ENCODE results near the gene EMSY. TPM values are rescaled to one million over a fixed set of nuclear protein-coding genes. Genes with fewer than 3 reads are reported as not detected.
A peak's percentile ranks its signal among the peaks of the same experiment; 100 is the strongest.

EMSY gene
- total and polyA plus RNA-seq, 2 of the 8 experiments (the other 6 are each of a cell fraction or from before 2014, with no cell fraction given): 29.6 to 34.6 TPM

DNA sequence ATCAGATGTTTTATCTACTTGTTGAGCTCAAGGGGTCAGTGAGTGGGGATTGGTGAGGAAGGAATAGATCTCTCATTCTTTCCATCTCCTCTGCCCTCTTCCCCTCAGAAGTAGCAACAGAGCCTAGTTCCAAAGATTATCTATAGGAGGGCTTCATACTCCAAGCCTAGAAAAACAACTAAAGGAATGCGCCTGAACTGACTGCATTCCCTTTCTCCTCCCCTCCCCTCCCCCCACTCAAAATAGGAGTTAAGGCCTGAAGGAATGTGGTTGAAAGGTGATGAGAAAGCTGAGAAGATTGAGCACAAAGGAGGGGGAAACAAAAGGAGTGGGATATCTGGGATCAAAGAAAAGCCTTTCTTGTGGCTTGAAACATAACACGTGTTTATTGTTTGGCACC is 10.5 kb downstream of the EMSY start (continued):
- TF ChIP-seq, protein P1, sequence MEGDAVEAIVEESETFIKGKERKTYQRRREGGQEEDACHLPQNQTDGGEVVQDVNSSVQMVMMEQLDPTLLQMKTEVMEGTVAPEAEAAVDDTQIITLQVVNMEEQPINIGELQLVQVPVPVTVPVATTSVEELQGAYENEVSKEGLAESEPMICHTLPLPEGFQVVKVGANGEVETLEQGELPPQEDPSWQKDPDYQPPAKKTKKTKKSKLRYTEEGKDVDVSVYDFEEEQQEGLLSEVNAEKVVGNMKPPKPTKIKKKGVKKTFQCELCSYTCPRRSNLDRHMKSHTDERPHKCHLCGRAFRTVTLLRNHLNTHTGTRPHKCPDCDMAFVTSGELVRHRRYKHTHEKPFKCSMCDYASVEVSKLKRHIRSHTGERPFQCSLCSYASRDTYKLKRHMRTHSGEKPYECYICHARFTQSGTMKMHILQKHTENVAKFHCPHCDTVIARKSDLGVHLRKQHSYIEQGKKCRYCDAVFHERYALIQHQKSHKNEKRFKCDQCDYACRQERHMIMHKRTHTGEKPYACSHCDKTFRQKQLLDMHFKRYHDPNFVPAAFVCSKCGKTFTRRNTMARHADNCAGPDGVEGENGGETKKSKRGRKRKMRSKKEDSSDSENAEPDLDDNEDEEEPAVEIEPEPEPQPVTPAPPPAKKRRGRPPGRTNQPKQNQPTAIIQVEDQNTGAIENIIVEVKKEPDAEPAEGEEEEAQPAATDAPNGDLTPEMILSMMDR (IDR thresholded peaks at IDR 0.05; ENCODE audit: control extremely low read depth in 1 of 3, insufficient read depth in 1 of 3, low read depth in 1 of 3, low read length in 3 of 3): no peak
- TF ChIP-seq BCL11A (IDR thresholded peaks at IDR 0.05; ENCODE audit: low read depth in 2 of 2, low read length in 2 of 2): peak; percentile 30 to 49
- TF ChIP-seq RAD21 (IDR thresholded peaks at IDR 0.05 in 1 of 2, conservative IDR thresholded peaks at IDR 0.05 in 1 of 2; ENCODE audit: low read depth in 2 of 2, low read length in 2 of 2): peak; percentile 16 to 18; a peak in 1 of 4 replicates
- no peak for TF ChIP-seq FOSL1 (IDR thresholded peaks at IDR 0.05; ENCODE audit: insufficient read depth, low read depth, low read length)
- TF ChIP-seq, protein P2, sequence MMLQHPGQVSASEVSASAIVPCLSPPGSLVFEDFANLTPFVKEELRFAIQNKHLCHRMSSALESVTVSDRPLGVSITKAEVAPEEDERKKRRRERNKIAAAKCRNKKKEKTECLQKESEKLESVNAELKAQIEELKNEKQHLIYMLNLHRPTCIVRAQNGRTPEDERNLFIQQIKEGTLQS (IDR thresholded peaks at IDR 0.05; ENCODE audit: insufficient read depth, low read depth, low read length): no peak
- peak; percentile 61 for TF ChIP-seq TBP (IDR thresholded peaks at IDR 0.05; ENCODE audit: low read depth, low read length)
- no peak for TF ChIP-seq NRF1 (IDR thresholded peaks at IDR 0.05; ENCODE audit: low read depth, low read length)
- TF ChIP-seq SIN3A (conservative IDR thresholded peaks at IDR 0.05 in 1 of 2, IDR thresholded peaks at IDR 0.05 in 1 of 2; ENCODE audit: low read depth in 1 of 2, low read length in 2 of 2): peak in 1 of 2 experiments; percentile 81; a peak in 2 of 4 replicates
- TF ChIP-seq CREB1 (IDR thresholded peaks at IDR 0.05): no peak
- TF ChIP-seq ASH2L (IDR thresholded peaks at IDR 0.05; ENCODE audit: low read length): peak; percentile 97
- TF ChIP-seq PHF8 (conservative IDR thresholded peaks at IDR 0.05; ENCODE audit: low read depth, low read length): no peak
- TF ChIP-seq CHD2 (IDR thresholded peaks at IDR 0.05; ENCODE audit: low read length): peak; percentile 83
- TF ChIP-seq JUND (IDR thresholded peaks at IDR 0.05; ENCODE audit: low read length): peak; percentile 63; the same call in 1 of the 2 replicates
- no peak for TF ChIP-seq ZNF274 (IDR thresholded peaks at IDR 0.05; ENCODE audit: borderline replicate concordance, extremely low read depth, low read length)
- no peak for TF ChIP-seq BACH1 (IDR thresholded peaks at IDR 0.05; ENCODE audit: low read length)
- TF ChIP-seq GABPA (IDR thresholded peaks at IDR 0.05; ENCODE audit: borderline replicate concordance, insufficient read depth, low read length): no peak
- peak in 1 of 2 experiments; percentile 97; a peak in 2 of 3 replicates for TF ChIP-seq EP300 (IDR thresholded peaks at IDR 0.05; ENCODE audit: borderline replicate concordance in 1 of 2, low read depth in 2 of 2, low read length in 2 of 2)
- TF ChIP-seq YY1 (IDR thresholded peaks at IDR 0.05; ENCODE audit: low read depth, low read length): peak; percentile 24; the same call in 1 of the 2 replicates
- peak in 1 of 2 experiments; percentile 79; a peak in 2 of 3 replicates for TF ChIP-seq POLR2A (IDR thresholded peaks at IDR 0.05; ENCODE audit: control extremely low read depth in 1 of 2, low read depth in 2 of 2, low read length in 2 of 2)
- TF ChIP-seq GTF2F1 (IDR thresholded peaks at IDR 0.05; ENCODE audit: borderline replicate concordance, low read depth, low read length): no peak
- TF ChIP-seq SP2 (IDR thresholded peaks at IDR 0.05; ENCODE audit: low read length): no peak
